Measurements from ENCODE around the gene SCARB1.

SCARB1 gene

DNA sequence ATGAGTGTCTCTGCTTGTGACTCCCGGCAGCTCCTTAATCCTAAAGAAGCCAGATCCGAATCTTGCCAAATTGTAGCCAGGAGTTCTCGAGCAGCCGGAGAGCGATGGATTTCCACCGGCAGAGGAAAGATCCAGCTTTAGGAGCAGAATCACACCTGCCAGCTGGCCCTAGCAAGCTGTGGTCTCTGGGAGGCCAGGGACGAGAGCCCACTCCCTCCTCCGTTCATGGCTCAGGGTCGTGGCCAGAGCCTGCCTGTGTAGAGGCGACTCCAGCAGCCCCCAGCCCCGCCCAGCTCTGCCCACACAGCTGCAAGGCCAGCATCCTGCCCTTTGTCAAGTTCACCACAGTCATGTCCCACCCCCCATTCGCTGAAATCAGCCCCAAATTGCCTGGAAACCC, 121.0 kb downstream of the SCARB1 start:
- DNase-seq: no peak

DNA sequence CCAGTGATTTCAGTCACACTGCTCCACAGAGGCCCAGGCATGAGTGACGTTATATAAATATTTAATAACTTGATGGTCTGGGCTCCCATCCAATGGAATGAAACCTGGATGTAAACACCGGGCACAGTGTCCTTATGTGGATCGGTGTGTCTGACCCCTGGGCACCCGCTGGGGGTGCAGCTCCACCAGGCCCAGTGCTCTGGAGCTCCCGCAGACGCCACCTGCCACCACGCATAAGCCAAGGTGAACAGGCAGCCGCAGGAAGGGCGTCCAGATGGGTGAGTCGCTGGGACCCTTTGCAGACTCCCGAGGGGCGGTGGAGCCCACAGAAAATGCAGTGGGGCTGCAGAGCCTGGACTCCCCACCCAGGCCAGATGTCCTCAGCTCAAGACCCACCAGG, 121.6 kb downstream of the SCARB1 start:
- no peak for DNase-seq

DNA sequence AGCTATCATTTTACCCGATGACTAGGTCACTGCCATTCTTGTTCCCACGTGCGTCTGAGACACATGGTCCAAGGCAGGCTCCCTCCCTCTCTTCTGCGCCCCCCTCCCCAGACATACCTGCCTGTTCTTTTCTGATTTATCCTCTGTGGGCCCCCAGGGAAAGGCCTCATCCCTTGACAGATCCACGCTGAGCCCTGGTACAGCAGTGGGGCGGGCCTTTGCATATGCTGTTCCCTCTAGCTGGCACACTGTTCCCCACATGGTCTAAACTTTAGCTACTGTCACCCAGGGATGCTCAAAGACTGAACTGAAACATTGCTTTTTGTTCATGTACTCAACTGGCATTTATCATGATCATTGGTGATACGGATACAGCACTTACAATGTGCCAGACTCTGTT, 122.5 kb downstream of the SCARB1 start:
- DNase-seq: no peak

DNA sequence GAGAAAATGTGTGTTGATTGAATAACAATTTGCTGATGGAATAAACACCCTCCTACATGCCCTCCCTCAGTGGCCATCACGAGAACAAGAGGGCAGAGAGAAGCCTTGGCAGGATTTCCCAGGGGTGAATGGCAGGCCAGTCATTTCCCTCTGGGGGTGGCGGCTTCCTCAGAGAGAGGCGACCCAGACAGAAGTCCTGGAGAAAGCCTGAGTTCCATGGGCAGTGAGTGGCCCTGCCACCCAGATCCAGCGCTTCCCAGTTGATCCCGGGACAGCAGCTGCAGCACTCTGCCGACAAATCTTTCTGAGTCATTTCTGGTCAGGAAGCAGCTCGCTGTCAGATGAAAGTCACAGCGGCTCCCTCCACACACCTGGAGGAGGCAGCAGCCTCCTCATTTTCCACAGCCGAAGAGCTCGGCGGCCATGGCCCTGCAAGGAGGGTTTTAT, 123.0 kb downstream of the SCARB1 start:
- DNase-seq: no peak

DNA sequence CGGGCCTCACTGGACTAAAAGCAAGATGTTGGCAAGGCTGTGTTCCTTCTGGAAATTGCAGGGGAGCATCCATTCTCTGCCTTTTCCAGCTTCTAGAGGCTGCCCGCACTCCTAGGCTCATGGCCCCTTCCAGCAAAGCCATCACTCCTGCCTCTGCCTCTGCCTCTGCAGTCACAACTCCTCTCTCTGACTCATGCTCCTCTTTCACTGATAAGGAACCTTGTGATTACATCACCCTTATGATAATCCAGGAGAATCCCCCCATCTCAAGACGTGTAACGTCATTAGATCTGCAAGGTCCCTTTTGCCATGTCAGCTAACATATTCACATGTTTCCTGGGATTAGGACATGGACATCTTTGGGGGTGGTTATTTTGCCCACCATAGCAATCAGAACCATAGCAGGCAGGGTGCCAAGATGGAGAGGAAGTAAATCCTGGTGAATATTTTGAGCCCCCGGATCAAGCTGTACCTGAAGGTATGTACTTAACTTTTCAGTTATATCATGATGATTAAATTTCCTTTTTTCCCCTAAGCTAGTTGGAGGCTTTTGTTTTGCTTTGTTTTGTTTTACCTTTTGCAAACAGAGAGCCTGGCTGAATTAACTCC, 123.6 kb downstream of the SCARB1 start:
- DNase-seq: no peak

DNA sequence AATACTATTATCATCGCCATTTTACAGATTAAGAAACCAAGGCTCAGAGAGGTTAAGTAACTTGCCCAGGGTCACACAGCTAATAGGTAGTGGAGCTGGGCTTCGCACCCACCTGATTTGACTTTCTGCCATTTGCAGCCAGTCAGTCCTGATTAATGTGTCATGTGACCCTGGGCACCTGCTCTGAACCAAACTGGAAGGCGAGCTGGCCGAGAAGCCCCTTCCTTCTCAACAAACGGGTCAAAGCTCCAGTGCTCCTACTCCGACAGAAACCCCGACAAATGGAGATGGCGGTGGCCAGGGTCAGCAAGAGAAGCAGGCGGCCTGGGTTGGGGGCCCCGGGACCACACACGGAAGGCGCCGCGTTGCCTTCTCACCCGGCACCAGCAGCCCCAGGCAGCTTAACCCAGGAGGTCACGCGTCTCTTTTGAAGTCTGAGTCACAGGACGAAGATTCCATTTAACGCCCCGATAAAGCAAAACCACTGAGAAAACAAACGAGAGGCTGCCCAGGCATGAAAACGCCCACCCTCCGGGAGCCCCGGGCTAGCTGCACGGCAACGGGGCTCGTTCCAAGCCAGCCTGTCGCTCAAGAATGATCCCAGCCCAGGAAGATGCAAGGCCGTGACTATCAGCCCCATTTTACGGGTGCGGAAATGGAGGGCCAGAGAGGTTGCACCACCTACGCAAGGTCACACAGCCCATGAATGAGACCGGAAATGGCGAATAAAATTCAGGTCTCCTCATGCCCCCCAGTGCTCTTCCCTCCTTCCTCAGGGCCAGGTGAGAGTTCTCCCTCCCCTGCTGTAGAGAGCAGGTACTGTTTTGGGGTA, 124.8 kb downstream of the SCARB1 start:
- no peak for DNase-seq

DNA sequence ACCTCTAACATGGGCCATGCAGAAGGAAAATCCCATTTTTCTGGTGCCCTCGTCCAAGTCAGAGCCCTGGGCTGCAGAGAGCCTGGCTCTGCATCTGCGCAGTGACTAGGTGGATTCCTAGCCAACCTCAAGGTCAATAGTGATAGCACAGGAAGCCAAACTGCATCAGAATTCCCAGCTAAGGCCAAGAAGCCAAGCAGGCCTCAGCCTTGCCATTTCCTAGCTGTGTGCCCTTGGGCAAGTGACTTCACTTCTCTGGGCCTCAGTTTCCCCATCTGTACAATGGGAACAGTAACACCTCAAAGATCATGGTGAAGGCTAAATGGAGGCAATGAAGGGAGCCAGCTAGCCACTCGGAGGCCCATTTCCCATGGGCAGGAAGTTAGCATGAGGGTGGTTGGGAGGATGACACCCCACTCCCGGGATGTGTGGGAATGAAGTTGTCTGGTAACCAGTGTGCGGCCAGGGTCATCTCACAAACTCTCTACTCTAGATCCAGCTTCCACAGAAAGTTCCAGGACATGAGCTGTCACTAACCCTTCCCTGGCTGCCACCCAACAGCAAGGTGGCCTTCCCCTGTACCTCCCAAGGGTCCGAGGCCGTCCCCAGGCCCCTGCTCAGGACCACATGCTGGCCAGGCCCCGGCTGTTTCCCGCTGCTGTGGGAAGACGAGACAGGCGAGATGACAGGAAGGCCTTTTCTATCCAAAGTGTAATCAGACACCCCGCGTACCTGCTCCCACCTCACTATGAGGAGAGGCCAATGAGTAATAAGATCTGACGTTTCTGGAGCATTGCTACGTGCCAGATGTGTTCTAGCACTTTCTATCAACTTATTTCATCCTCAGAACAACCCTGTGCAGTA, 125.7 kb downstream of the SCARB1 start:
- DNase-seq: no peak

DNA sequence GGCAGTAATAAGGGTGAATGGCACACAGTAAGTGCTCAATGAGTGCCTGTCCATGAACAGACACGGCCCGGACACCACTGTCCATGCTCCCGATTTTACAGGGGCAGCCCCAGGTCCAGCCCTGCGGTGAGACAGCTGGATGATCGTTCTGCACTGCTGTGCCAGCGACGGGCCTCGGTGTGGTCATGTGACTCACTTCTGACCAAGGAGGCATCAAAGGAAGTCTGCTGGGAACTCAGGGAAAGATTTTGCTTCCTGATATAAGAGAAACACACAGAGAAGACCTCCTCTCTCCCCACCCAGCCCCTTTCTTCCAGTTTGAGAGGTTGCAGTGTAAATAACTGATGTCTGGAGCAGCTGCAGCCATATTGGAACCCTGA, 126.6 kb downstream of the SCARB1 start:
- DNase-seq: no peak

DNA sequence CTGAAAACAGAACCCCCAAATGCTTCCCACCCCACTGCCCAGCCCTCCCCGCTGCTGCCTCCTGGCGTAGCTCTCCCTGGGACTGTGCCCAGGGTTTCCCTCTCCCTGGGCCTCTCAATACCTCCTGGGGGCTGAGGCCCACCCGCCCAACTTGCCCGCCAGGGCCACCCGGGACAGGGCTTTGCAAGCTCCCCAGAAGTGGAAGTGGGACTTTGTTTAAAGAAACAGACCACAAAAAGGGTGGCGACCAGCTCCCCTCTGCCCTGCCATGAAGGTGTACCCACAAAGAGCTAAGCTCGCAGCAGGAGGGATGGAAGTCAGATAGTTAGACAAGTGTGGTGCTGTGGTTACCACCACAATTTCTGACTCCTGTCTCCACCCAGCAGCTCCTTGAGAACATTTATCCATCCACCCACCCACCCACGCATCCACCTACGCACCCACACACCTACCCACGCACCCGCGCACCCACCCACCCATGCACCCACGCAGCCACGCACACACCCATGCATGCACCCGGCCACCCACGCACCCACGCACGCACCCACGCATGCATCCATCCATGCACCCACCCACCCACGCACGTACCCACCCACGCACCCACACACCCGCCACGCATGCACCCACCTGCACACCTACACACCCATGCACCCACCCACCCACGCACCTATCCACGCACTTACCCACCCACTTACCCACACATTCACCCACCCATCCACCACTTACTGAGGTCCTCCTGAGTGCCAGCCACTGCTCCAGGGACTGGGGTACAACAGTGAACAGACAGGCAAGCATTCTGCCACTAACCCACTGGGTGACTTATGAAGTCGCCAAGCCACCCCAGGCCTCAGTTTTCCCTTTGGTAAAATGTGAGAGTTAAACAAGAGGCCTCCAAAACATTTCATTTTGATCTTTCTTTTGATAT, 127.3 kb downstream of the SCARB1 start:
- no peak for DNase-seq

DNA sequence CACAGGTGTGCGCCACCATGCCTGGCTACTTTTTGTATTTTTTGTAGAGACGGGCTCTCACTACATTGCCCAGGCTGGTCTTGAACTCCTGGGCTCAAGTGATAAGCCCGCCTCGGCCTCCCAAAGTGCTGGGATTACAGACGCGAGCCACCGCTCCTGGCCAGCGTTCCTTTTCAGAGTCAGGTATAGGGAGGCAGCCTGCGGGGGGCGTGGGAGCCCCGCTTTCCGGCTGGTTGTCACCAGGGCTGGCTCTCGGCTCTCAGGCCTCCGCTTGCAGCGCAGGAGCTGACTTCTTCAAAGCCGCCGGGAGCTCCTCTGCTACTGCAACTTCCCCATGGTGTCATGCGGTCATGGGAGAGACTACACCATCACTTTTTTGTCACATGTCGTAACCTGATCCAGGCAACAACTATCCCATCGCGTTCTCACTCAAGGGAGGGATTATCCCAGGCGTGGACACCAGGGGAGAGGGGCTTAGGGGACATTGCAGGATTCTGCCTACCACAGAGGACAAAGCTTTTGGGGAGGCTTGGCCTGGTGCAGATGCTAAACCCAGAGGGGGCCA, 129.4 kb downstream of the SCARB1 start:
- no peak for DNase-seq

DNA sequence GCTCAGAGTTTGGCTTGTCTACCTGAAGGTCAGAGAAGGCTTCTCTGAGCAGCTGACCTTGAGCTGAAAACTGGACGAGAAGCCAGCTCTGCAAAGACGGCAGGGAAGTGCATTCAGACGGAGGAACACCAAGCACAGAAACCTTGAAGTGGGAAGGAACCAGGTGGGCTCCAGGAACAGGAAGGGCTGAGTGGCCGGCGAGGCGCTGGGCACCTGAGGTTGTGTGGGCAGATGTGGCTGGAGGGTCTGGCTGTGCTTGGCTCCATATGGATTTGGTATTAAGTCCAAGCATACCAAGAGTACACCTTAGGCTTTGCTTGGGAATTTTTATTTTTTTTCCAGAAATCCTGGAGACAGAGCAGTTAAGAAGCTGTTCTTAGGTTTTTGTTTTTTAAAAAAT, 130.6 kb downstream of the SCARB1 start:
- no peak for DNase-seq

DNA sequence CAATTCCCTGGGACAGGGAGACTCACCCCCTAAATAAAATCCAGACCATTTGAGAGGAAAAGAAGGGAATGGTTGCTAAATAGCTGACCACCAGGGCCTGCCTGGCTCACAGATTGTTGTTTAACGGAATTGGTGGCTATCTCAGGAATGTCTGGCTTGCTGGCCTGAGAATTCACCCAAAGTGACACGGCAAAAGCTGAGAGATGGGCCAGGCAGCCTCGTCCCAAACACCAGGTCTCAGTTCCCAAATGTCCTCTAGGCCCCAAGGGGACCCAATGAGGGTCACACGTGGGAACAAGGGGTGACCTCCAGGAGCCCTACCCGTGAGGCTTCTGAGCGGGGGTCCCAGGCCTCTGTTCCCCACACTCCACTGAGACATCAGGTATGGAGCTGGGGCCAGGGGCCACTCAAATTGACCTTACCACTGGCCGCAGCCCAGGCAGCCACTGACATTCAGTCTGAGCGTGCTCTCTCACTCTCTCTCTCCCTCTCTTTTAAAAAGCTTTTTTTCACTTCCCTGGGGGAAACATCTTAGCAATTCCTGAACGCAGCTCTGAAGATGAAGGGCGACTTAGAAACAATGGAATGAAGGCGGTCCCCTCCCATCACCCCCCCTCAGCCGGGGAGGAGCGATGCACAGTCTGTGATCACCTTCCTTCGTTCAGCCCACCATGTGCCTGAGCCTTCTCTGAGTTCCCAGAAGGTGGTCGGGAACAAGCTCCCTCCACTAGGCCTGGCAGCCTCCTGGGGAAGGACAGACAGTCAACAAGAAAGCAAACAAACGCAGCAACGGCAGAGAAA, 131.2 kb downstream of the SCARB1 start:
- DNase-seq: no peak

DNA sequence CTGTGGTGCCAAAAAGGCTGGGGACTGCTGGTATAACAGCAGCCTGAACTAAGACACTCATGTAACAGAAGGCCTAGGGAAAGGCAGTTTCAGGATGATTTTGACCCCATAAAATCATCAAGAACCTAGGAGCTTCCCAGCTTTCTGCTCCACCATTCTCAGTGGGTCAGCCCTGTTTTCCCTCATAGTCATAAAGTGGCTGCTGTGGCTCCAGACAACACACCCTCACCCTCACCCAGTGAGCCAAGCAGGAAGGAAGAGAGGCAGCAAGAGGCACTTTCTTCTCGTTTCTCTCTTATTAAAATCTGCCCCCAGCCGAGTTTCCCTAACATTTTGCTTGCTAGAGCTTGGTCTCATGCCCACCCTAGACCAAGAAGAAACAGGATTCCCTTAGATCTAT, 131.8 kb downstream of the SCARB1 start:
- DNase-seq: no peak

DNA sequence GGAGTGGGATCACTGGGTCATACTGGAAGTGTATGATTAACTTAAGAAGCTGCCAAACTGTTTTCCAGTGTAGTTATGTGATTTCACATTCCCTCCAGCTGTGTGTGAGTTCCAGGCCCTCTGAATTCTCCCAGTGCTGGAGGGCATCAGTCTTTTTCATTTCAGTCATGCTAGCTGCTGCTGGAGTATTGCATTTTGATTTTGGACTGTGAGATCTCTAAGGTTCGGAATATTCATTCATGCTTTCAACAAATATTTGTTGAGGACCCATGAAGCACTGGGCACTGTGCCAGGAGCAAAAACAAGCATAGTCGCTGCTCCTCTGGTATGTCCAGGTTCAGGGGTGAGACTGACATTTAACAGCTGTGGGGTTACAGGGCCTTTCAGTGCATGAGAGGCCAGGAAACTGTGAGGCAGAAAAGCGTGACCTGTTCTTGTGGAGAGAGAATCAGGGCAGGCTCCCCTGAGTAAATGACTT, 133.2 kb downstream of the SCARB1 start:
- DNase-seq: no peak

DNA sequence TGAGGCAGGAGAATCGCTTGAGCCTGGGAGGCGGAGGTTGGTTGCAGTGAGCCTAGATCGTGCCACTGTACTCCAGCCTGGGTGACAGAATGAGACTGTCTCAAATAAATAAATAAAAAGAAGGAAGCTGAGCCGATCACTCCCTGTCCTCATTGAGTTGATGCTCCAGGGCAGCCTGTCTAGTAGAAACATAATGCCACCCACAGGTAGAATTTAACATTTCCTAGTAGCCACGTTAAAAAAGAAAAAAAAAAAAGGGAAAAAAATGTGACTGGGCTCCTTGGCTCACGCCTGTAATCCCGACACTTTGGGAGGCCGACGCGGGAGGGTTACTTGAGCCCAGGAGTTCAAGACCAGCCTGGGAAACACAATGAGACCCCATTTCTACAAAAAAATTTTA, 135.7 kb downstream of the SCARB1 start:
- DNase-seq: no peak

DNA sequence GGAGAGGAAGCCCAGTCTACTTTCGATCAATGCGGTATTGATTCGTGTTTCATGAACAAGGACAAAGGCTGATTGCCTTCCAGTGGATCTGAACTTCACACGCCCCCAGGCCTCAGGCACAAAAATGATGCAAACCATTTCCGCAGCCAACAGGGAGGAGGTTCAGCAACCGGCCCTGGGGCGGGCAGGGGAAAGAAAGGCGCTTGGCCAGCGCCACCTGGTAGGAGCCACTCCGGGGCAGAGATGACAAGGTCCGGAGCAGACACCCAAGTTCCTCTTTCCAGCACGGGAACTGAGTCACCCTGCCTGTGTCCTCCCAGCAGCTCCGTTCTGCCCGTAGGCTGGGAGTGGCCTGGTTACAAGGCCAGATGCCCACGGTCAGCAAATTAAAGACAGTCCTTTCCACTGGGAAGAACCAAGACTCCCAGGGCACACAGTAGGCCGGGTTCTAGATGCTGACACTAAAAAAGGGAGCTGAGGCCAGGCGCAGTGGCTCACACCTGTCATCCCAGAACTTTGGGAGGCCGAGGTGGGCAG, 136.3 kb downstream of the SCARB1 start:
- no peak for DNase-seq
